RWPE2 (cell line): Measurements from ENCODE around the gene IRF2BP2.
A peak's percentile ranks its signal among the peaks of the same experiment; 100 is the strongest.
"Not testable (repeated sequence)": the region's sequence is repeated elsewhere in the genome, so short reads cannot be mapped to it uniquely, and the experiment has no call there.

Source experiments
- ATAC-seq: fragments of 200-7000 bp; cut with Tn5 transposase; 3 replicates; pipeline ENCODE4 v1.9.1; 2021; ENCODE audit warnings: low read depth
- DNase-seq: peaks from one replicate; pipeline ENCODE4 v3.0.0-alpha.2; 2020; ENCODE audit warnings: low spot score
- H3K27ac ChIP-seq: fragments of 450-650 bp; 2 replicates; pipeline ENCODE4 v1.5.1; 2017; ENCODE audit warnings: mild to moderate bottlenecking; ENCODE audit not compliant: poor library complexity, severe bottlenecking
- H3K27me3 ChIP-seq: fragments of 250-450 bp; sonication (Bioruptor Pico); 2 replicates; pipeline ENCODE4 v1.5.1; 2021; ENCODE audit warnings: mild to moderate bottlenecking, moderate library complexity; ENCODE audit not compliant: insufficient read depth, poor library complexity, severe bottlenecking
- H3K36me3 ChIP-seq: fragments of 250-450 bp; sonication (Bioruptor Pico); 2 replicates; pipeline ENCODE4 v1.5.1; 2020; ENCODE audit warnings: low read depth, mild to moderate bottlenecking, moderate library complexity
- H3K4me1 ChIP-seq: fragments of 250-450 bp; sonication (Bioruptor Pico); 2 replicates; pipeline ENCODE4 v1.5.1; 2021; ENCODE audit warnings: mild to moderate bottlenecking, moderate library complexity; ENCODE audit not compliant: insufficient read depth, poor library complexity, severe bottlenecking
- H3K4me3 ChIP-seq: fragments of 250-450 bp; sonication (Bioruptor Pico); 2 replicates; pipeline ENCODE4 v1.5.1; 2021; ENCODE audit warnings: mild to moderate bottlenecking, moderate library complexity; ENCODE audit not compliant: severe bottlenecking
- H3K9me3 ChIP-seq: fragments of 250-450 bp; sonication (Bioruptor Pico); 2 replicates; pipeline ENCODE4 v1.5.1; 2021; ENCODE audit warnings: mild to moderate bottlenecking, moderate library complexity; ENCODE audit not compliant: severe bottlenecking
- TF ChIP-seq, protein P1 (sequence below): fragments of 450-650 bp; IDR thresholded peaks from one replicate; pipeline ENCODE4 v1.5.1; 2017; ENCODE audit warnings: mild to moderate bottlenecking, moderate library complexity; ENCODE audit not compliant: poor library complexity, severe bottlenecking

IRF2BP2 gene

DNA sequence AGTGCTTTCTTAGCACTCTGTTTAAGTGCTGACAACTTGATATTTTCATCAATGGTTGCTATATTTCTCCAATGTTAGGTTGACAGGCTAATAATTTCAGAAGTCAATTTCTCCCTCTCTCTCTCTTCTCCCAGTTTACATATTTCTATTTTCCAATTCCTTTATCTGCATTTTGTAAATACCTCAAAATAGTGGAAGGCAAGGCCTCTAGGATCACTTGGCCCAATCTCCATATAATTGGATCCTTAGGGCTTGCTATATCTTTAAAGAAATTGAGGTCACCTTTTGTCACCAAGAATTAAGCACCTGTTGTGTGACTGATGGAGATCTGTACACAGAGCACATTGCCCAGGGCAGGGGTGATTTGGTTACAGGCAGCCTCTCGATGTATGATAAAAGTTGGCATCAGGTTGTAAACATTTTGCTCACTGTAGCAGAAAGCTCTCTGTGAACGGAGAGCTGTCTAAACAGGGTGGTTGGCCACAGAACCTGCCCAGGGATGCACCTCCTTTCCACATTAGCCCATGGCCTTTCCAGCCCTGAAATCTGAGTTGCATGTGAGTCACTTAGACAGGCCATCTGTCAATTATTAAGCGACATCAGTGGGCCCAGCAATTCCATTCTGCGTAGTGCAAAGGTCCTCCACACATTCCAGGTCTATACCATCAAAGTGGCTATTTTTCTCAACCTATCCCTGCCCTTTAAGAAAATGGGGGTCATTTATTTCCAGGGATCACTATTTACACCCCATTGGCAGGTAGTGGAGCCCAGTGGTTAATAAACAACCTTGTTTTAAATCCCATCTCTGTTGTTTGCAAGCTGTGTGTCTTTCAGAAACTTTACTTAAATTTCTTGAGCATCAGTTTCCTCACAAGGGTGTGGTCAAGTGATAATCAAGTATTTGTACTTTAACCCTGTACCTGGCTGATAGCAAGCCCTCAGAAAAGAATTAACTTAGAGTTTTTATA is 29.1 kb upstream of the IRF2BP2 start:
- H3K27ac ChIP-seq, result no peak overlapping the region
- H3K36me3 ChIP-seq, result no peaks in the 10 kb centered on the region
- TF ChIP-seq, protein P1, sequence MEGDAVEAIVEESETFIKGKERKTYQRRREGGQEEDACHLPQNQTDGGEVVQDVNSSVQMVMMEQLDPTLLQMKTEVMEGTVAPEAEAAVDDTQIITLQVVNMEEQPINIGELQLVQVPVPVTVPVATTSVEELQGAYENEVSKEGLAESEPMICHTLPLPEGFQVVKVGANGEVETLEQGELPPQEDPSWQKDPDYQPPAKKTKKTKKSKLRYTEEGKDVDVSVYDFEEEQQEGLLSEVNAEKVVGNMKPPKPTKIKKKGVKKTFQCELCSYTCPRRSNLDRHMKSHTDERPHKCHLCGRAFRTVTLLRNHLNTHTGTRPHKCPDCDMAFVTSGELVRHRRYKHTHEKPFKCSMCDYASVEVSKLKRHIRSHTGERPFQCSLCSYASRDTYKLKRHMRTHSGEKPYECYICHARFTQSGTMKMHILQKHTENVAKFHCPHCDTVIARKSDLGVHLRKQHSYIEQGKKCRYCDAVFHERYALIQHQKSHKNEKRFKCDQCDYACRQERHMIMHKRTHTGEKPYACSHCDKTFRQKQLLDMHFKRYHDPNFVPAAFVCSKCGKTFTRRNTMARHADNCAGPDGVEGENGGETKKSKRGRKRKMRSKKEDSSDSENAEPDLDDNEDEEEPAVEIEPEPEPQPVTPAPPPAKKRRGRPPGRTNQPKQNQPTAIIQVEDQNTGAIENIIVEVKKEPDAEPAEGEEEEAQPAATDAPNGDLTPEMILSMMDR, result no peak
- no peaks in the 10 kb centered on the region for H3K27me3 ChIP-seq
- H3K4me3 ChIP-seq, result no peak overlapping the region
- no peak for DNase-seq
- ATAC-seq, result no peak
- H3K4me1 ChIP-seq, result no peaks in the 10 kb centered on the region
- no peaks in the 10 kb centered on the region for H3K9me3 ChIP-seq

GRCh38 chr1:234634922-234635321 is 24.9 kb upstream of the IRF2BP2 start:
- ATAC-seq, H3K4me3 ChIP-seq, DNase-seq, H3K27ac ChIP-seq, H3K36me3 ChIP-seq, H3K27me3 ChIP-seq, H3K9me3 ChIP-seq: not testable (repeated sequence)
- H3K4me1 ChIP-seq, result peaks cover 19% of the 10 kb centered on the region

GRCh38 chr1:234634387-234634786 is 24.4 kb upstream of the IRF2BP2 start:
- ATAC-seq (no peak), DNase-seq (no peak)
- no peaks in the 10 kb centered on the region for H3K36me3 ChIP-seq
- TF ChIP-seq, protein P1, result no peak
- H3K4me3 ChIP-seq, result no peak overlapping the region
- H3K4me1 ChIP-seq, result peaks cover 19% of the 10 kb centered on the region
- H3K9me3 ChIP-seq, result no peaks in the 10 kb centered on the region
- no peak overlapping the region for H3K27ac ChIP-seq
- no peaks in the 10 kb centered on the region for H3K27me3 ChIP-seq

DNA sequence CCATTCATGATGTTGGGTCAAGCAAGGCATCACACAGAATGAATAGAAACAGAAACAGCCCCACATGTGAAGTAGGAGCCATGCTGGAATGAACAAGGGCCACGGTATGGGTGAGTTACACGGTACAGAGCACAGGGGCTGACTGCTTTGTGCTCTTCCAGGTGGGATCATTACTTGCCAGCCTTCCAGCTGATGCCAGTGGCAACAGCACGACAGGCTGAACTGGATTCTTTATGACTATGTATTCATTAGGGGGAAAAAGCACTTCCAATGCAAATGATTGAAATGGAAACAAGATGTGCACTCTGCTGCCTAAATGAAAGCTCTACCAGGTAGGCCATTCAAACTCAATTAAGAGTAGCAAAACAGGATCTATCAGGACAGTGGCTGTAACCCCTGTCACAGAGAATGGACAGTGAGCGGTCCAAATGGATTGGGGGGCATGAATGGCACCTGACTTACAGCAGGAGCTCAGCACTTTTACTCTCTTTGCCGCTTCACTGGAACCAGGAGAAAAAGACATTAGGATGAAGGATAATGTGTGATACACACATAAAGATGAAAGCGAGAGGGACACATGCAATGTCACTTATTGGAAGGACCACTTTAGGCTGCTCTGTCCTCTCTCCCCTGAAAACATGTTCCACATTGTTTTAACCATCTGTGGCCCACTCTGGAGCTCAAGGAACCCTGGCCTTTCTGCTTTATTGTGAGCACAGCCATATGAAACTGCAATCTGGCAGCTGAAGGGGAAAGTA is 23.4 kb upstream of the IRF2BP2 start:
- H3K36me3 ChIP-seq, result no peaks in the 10 kb centered on the region
- no peaks in the 10 kb centered on the region for H3K27me3 ChIP-seq
- H3K4me1 ChIP-seq, result peaks cover 23% of the 10 kb centered on the region
- H3K4me3 ChIP-seq, result no peak overlapping the region
- TF ChIP-seq, protein P1, result no peak
- ATAC-seq, result no peak
- peak overlapping the region; percentile 92 for H3K27ac ChIP-seq
- no peak for DNase-seq
- H3K9me3 ChIP-seq, result no peaks in the 10 kb centered on the region

- peaks cover 30% of the 10 kb centered on the region for H3K4me1 ChIP-seq
- H3K27ac ChIP-seq, result peak overlapping the region; percentile 92
- no peaks in the 10 kb centered on the region for H3K9me3 ChIP-seq
- no peaks in the 10 kb centered on the region for H3K36me3 ChIP-seq
- TF ChIP-seq, protein P1, result no peak
- DNase-seq (no peak), ATAC-seq (no peak)
- H3K27me3 ChIP-seq, result no peaks in the 10 kb centered on the region
- no peak overlapping the region for H3K4me3 ChIP-seq
Measured at GRCh38 chr1:234632225-234632624, 22.2 kb upstream of the IRF2BP2 start.
